Activated CD4-positive, alpha-beta T cell treated with anti-CD3 and anti-CD28 coated beads for 24 hours (primary cell): ENCODE results near the gene C1QL3.

Source experiments
- DNase-seq, 2 donors: peaks; one replicate each; pipeline ENCODE4 v3.0.0-alpha.2; 2020; ENCODE audit warnings: low read depth in 2 of 2

C1QL3 gene

DNA sequence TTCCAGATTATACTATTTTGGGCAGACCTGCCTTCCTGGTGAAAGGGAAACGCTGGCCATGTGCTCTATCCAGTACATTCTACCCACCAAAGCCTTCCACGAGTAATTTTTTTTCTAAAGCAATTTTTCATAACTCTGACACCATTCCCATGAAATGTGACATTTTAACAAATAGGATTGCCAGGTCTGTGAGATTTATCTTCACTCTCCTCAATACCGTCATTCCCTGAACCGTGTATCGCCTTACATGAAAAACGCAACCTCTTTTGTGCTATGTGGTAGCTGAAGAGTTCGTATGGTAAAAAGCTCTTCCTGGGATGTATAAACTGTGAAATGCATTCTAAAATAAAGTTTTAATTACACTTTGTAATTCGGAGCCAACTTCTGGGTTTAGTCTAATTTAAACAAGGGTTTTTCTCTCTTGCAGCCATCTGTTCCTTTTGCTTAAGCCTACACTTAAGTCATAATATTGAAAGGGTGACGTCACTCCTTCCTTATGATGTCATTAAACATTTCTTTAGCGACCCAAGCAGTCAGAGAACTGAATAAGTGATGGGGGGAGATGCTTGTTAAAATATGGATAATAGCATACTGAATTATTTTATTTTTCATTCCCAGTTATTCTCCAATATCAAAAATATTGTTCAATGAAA is 27.7 kb downstream of the C1QL3 start:
- DNase-seq = no peak

DNA sequence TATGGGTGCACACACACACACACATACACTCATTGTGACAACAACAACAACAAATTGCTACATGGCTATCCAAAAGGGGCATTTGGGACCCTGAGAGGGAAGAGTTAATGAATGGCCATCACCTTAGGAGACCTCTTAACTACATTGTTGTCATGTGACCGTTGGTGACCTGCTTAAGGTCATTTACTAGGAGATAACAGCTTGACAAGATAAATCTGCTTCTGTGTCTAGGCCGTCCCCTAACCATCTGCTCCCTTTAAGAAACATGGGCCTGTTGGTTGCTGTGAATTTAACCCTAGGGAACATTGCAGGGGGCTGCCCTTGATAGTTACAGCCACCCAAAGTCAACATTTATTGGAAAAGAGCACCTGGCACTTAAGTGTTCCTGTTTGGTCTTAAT is 29.7 kb downstream of the C1QL3 start:
- no peak for DNase-seq

DNA sequence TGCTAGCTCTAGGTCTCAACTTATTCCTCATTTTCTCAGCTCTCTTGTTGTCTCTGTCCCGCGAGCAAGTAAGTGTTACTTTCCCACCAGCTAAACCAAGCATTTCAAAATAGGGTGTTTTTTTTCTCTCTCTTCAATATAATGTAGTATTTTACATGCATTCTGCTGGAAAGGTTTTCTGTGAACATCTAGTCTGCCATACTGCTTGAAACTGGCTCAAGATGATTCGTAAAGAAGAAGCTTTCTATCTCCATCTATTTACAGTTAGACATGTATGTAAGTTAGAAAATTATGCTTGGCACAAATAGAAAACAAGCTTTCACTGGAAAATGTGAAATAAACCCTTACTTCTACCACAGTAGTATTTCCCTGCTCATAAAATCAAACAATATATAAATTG is 31.2 kb downstream of the C1QL3 start:
- DNase-seq = no peak

DNA sequence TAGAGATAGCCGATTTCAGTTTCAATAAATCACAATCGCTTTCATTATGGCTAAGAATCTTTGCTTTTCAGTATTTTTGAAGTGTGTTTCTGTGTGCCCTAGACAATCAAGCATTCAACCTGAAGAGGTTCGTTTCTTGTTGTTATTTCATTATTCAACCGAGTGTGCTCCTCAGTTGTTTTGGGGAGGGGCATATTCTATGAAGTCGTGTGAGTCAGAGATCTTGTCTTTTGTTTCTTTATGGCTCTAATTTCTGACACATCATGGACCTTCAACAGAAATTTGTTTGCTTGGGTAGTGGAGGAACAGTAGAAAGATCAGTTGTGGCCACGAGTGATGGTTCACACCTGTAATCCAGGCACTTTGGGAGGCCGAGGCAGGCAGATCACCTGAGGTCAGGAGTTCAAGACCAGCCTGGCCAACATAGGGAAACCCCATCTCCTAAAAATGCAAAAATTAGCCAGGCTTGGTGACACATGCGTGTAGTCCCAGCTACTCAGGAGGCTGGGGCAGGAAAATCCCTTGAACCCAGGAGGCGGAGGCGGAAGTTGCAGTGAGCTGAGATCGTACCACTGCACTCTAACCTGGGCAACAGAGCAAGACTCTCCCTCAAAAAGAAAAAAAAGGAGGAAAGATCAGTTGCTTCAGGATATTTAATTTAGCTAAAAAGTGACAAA is 38.3 kb downstream of the C1QL3 start:
- DNase-seq = no peak

DNA sequence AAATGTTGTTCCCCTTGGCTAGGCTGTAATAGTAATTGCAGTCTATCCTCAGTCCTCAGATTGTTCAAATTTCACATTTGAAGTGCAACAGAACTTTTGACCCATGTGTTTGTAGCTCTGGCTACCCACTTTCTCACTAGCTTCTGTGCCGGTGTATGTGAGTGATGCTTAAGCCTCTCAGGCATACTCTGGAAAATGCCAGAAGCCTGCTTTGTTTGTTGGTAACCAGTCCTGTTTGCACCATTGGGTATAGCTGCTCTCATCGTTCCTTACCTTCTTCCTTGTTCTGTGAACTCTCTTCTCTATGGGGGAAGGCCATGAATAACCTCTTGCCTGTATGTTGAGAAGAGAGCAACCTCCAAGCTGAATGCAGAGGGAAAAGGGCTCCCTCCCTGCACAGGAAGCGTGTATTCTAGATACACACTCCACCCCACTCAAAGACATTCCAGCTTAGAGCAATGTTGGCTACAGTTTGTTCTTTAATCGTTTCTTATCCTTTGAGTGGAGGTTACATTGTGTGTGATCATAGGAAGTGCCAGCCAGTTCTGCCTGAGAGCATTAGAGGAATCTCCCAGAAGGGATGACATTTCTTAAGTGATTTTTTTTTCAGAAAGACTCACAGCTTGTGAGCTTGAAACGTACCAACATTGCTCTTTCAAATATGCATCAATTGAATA is 40.5 kb downstream of the C1QL3 start:
- DNase-seq = no peak

DNA sequence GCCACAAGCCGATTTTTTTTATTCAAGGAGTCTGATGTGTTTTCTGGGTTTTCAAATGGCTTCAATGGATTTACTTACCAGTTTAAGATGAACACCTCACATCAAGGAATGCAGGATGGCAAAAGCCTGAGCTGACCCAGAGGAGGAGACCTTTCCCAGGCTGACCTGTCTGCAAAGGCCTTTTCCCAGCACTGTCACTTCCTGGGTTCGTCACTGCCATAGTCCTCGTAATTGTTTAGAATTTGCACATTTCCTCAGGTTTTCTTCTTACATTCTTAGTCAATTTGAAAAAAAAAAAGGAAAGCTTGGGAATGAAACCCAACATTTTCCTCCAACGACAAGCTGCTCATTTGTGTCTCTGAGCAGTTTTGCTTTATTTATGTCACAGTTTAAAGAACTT is 42.9 kb downstream of the C1QL3 start:
- no peak for DNase-seq

DNA sequence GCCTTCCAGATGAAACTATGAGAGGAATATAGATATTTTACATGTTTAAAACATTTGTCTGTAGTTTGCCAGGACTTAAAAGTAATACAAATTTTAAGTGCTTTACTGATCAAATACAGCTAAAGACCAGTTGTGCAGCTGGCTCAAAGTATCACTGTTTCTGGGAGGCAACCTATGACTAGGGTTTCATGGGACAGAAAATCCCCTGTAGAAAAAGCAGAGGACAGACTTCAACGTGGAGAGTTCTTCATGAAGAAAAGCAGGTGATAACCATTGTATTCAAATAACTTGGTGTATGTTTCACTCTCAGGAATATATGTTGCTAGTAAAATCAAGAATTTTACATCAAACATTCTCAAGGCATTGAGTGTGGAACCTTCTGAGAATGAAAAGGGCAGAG is 43.9 kb downstream of the C1QL3 start:
- DNase-seq = no peak

DNA sequence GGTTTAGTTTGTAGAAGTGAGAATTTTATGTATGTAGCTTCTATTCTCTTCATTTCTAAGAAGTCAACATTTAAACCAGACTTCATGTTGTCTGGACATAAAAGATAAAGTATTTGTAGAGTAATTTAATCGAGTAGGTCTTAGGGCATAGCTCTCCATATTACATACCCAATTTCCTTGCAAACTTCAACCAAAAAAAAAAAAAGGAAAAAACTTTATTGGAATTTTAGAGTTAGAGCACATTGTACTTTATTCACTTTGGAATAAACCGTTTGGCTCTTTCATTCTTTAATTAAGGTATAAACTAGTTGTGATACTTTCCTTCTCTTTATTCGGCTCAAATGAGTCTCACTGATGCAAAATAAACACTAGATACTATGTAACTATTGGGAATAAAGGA is 48.9 kb downstream of the C1QL3 start:
- DNase-seq = no peak

DNA sequence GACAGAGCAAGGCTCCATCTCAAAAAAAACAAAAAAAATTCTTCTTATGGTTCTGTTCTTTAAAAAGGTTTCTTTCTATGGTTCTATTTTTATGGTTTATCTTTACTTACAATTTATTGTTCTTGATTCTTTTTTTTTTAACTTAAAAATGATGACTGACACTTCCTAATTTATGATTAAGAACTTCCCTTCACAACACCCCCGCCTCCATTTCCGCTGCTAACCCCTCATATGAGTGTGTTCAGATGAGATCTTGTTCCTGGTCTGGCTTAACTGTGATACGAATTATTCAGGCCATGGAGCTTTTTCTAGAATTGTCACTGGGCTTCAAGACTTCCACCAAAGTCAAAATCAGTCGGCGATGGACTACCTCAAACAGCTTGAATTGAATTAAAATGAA is 50.9 kb downstream of the C1QL3 start:
- DNase-seq = peak; percentile 12 to 18

DNA sequence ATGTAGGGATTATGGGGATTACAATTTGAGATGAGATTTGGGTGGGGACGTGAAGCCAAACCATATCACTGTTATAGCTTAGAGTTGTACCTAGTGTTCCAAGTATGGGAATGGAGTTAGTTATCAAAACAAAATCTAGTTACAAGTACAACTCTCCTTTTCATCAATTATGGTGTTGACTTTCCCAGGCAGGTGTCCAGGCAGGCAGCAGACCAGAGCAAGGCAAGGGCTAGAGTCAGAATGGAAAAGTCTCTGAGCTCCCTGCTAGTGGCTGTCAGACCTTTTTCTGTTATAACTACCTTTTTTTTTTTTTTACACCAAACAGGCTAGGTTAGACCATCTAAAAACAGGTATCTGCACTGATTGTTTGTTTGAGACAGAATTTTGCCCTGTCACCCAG is 55.7 kb downstream of the C1QL3 start:
- DNase-seq = no peak
